ENCODE data around the gene DUSP9.
"Not testable (repeated sequence)": the region's sequence is repeated elsewhere in the genome, so short reads cannot be mapped to it uniquely, and the experiment has no call there.

DUSP9 gene

GRCh38 chrX:153697924-153698865 lies 51.2 kb downstream of the DUSP9 start:
- Mint-ChIP-seq H3K4me1 (peaks cover 14% of the 10 kb centered on the region), H3K9me3 (peaks cover 53% of the 10 kb centered on the region), H3K4me3 (no peak overlapping the region), H3K27ac (peak overlapping the region; percentile 93), H3K27me3 (ENCODE audit: low read depth, poor library complexity) (peaks cover 5% of the 10 kb centered on the region), H3K36me3 (ENCODE audit: low read depth) (no peaks in the 10 kb centered on the region)
- TF ChIP-seq CTCF (IDR thresholded peaks at IDR 0.05) = no peak
- no peak for DNase-seq

GRCh38 chrX:153699210-153699783 lies 52.3 kb downstream of the DUSP9 start:
- peaks cover 53% of the 10 kb centered on the region for H3K9me3 Mint-ChIP-seq
- not testable (repeated sequence) for DNase-seq; H3K27me3 Mint-ChIP-seq (ENCODE audit: low read depth, poor library complexity)

GRCh38 chrX:153699784-153700371 lies 52.9 kb downstream of the DUSP9 start:
- H3K27me3 Mint-ChIP-seq (ENCODE audit: low read depth, poor library complexity); H3K36me3 Mint-ChIP-seq (ENCODE audit: low read depth); H3K27ac Mint-ChIP-seq; DNase-seq; H3K4me3 Mint-ChIP-seq: not testable (repeated sequence)
- Mint-ChIP-seq H3K4me1 (peaks cover 15% of the 10 kb centered on the region), H3K9me3 (peaks cover 59% of the 10 kb centered on the region)

More at GRCh38 chrX:153699210-153699783, 52.3 kb downstream of the DUSP9 start:
- peaks cover 11% of the 10 kb centered on the region for H3K4me1 Mint-ChIP-seq
- H3K27ac Mint-ChIP-seq; H3K36me3 Mint-ChIP-seq (ENCODE audit: low read depth); H3K4me3 Mint-ChIP-seq: not testable (repeated sequence)

GRCh38 chrX:153700376-153700945 lies 53.5 kb downstream of the DUSP9 start:
- no peak for TF ChIP-seq CTCF (IDR thresholded peaks at IDR 0.05)
- Mint-ChIP-seq H3K4me3 (no peak overlapping the region), H3K36me3 (ENCODE audit: low read depth) (no peaks in the 10 kb centered on the region), H3K9me3 (peaks cover 65% of the 10 kb centered on the region), H3K27me3 (ENCODE audit: low read depth, poor library complexity) (peaks cover 5% of the 10 kb centered on the region), H3K27ac (peak overlapping the region; percentile 45), H3K4me1 (peaks cover 21% of the 10 kb centered on the region)
- no peak for DNase-seq
